Measurements from ENCODE around the gene LDLRAD1. TPM values are rescaled to one million over a fixed set of nuclear protein-coding genes. Genes with fewer than 3 reads are reported as not detected.

The LDLRAD1 gene
- total and polyA plus RNA-seq, 2 of the 13 experiments (the other 11 are each of a cell fraction or from before 2014, with no cell fraction given), result 2.5 to 14.0 TPM

GRCh38 chr1:54052431-54052933, 34.5 kb upstream of the LDLRAD1 start (continued):
- TF ChIP-seq ZBTB46 (CRISPR knock-in tag; IDR thresholded peaks at IDR 0.05; ENCODE audit: borderline replicate concordance) (no peak), SMYD3 (CRISPR knock-in tag; IDR thresholded peaks at IDR 0.05) (no peak), AFF4 (CRISPR knock-in tag; IDR thresholded peaks at IDR 0.05) (no peak), YEATS4 (CRISPR knock-in tag; IDR thresholded peaks at IDR 0.05; ENCODE audit: borderline replicate concordance) (no peak), FOXC1 (CRISPR knock-in tag; IDR thresholded peaks at IDR 0.05; ENCODE audit: borderline replicate concordance) (0 out of 2 replicates have a peak, but pooled peaks have one; percentile 7), MEIS2 (CRISPR knock-in tag; IDR thresholded peaks at IDR 0.05) (no peak), ZBTB38 (CRISPR knock-in tag; IDR thresholded peaks at IDR 0.05) (no peak), TEF (CRISPR knock-in tag; IDR thresholded peaks at IDR 0.05) (no peak), RORA (CRISPR knock-in tag; IDR thresholded peaks at IDR 0.05) (no peak), ZNF30 (CRISPR knock-in tag; IDR thresholded peaks at IDR 0.05) (no peak), POGK (CRISPR knock-in tag; conservative IDR thresholded peaks at IDR 0.05) (no peak), CSRNP1 (CRISPR knock-in tag; IDR thresholded peaks at IDR 0.05) (0 out of 2 replicates have a peak, but pooled peaks have one; percentile 22), HMG20A (CRISPR knock-in tag; IDR thresholded peaks at IDR 0.05; ENCODE audit: borderline replicate concordance) (no peak)

All from HepG2 (cell line).